HG02623 (cell line): ENCODE data around the gene DHDH.

Source experiments
- ATAC-seq: cut with Tn5 transposase; IDR thresholded peaks from one replicate; pipeline ENCODE4 v1.9.1; 2021; ENCODE audit warnings: moderate library complexity; ENCODE audit not compliant: unreplicated experiment

Gene DHDH

DNA sequence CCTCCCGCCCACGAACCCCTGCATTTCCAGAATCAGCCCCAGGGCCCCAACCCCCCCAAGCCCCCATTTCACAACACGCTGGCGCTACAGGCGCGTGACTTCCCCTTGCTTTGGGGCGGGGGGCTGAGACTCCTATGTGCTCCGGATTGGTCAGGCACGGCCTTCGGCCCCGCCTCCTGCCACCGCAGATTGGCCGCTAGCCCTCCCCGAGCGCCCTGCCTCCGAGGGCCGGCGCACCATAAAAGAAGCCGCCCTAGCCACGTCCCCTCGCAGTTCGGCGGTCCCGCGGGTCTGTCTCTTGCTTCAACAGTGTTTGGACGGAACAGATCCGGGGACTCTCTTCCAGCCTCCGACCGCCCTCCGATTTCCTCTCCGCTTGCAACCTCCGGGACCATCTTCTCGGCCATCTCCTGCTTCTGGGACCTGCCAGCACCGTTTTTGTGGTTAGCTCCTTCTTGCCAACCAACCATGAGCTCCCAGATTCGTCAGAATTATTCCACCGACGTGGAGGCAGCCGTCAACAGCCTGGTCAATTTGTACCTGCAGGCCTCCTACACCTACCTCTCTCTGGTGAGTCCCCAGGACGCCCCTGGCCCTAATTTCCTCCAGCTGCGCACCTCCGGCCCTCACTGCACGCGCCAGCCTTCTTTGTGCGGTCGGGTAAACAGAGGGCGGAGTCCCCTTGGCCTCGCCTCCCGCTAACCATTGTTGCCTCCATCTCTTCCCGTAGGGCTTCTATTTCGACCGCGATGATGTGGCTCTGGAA is 31.7 kb downstream of the DHDH start, which contains the start of gene FTL:
TSS of gene FTL (plus strand) at position 270 of the 766 bp plus-strand sequence. CDS start at position 469, 199 bp downstream.
- ATAC-seq: peak; percentile 59

DNA sequence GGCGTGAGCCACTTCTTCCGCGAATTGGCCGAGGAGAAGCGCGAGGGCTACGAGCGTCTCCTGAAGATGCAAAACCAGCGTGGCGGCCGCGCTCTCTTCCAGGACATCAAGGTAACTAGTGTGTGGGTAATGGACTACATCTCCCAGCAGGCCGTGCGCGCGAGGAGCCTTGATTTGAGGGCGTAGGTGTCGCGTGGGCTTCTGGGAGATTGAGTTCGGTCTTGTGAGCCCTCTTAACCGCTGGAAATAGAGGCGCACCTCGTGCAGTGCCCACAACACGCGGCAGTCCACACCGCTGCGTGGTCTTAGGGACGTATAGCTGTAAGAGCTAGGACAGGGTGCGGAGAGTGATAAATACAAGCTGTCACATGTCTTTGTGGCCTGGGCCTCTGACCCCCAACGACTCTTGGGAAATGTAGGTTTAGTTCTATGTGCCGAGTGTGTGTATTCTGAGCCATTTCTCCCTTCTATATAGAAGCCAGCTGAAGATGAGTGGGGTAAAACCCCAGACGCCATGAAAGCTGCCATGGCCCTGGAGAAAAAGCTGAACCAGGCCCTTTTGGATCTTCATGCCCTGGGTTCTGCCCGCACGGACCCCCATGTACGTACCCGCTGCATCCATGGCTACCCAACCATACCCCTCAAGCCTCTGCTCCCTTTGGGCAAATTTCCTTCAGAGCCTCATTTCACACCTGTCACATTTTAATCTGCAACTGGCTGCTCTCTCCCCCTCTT is 32.5 kb downstream of the DHDH start:
- peak; percentile 18 for ATAC-seq

- no peak for ATAC-seq
These were observed 33.2 kb downstream of the DHDH start for GRCh38 chr19:48966541-48967345.

DNA sequence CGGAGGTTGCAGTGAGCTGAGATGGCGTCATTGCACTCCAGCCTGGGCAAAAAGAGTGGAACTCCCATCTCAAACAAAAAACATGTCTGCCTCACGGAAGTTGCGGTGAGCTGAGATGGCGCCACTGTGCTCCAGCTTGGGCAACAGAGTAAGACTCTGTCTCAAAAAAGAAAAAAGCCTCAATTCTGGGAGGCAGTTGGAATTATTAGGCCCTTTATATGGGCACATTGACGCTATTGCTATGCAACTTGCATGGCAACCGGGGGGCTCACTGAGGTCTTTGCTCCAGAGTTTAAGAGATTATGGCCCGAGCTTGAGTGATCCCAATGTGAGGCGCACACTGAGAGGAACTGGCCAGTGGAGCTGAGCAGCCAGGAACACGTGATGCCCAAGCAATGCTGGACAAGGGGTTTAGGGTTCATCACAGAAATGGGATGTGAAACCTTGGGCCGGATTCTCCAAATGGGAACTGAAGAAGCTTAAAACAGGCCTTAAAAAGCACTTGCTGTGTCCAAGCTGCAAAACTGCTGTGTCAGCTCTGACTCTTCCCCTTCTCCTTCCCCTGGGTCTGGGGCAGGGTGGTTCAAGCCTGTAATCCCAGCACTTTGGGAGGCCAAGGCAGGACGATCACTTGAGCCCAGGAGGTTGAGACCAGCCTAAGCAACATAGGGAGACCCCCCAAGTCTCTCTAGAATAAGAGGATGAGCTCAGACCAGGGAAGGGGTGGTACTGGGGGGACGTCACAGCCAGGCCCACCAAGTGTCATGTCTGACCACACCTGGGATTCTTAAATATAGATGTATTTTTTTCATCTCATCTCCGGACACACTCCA is 34.1 kb downstream of the DHDH start:
- ATAC-seq: no peak

DNA sequence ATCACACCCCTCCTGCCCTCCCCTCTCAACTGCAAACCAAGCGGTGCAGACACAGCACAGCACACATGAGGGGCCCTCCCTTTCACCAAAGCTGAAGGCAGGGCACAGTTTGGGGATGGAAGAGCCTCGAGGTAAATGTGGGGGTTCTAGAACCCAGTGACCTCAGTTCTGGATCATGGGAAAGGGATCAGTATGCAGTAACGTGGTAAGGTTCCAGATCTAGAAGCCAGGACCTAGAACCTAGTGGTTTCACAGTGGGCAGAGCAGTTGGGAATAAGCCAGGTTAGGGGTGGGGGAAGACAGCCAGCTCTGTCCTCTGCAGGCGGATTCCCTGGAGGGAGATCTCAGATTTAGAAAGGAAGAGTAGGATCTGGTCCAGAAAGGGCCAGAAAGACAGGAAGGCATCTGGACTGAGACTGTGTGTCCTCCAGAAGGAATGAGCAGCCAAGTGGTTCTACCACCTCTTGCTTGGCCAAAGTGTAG is 34.7 kb downstream of the DHDH start:
- ATAC-seq: no peak

DNA sequence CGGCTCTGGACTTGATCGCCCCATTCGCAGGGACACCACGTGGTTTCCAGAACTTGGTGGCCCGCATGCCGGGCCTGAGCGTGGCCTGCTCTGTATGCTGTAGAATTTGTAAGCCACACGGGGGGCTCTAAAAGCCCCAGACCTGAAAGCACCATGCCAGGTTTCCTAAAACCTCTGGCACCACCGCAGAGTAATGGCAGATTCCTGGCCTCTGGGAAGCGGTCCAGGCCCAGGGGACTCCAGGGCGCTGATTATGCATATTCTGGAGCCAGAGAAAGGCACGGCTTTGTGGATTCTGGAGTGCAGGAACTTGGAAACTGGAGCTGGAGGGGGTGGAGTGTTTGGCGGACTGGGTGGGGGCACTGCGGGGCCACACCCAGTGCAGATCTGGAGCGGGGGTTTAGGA is 35.3 kb downstream of the DHDH start:
- ATAC-seq: no peak

- no peak for ATAC-seq
These were observed 36.0 kb downstream of the DHDH start for GRCh38 chr19:48969276-48970138.

DNA sequence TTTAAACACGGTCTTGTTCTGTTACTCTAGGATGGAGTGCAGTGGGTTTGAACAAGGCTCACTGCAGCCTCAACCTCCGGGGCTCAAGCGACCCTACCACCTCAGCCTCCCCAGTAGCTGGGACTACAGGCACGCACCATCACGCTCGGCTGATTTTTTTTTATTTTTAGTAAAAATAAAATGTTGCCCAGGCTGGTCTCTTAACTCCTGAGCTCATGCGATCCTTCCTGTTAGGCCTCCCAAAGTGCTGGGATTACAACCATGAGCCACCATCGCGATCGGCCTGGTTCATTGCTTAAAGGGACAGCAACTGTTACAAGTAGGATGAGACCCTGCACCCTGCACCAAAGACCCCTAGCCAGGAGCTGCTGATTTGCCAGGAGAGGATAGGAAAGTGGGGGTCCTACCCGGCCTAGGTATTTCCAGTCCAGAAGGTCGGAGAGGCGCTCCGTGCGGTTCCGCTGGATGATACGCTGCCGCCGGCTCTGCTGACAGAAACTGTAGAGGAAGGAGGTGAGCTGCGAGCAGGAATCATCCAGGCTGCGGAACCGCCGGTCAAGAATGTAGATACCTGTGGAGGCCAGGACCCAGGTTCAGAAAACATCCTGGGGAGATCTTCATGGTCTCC is 36.8 kb downstream of the DHDH start:
- ATAC-seq: no peak

DNA sequence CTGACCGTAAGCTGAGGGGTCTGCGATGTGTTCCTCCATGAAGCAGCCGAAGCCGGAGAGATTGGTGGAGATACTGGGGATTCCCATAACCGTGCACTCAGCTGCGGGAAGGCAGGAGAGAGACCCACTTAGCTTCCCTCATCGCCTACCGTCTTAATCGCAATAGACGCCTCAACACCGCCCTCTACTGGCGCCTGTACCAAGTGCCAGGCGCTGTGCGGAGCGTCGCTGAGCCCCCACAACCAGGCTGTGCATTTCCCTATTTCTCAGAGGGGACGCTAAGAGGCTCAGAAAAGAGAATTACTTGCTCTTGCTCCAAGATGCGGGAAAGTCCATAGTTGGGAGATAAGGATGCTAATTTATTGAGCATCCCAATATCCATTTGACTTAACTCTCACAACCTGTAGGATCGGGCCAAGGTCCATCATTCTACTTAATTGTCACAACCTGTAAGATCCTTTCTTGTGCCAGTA is 37.5 kb downstream of the DHDH start:
- no peak for ATAC-seq

- ATAC-seq: no peak
These were observed 42.7 kb downstream of the DHDH start for GRCh38 chr19:48975947-48976847.

DNA sequence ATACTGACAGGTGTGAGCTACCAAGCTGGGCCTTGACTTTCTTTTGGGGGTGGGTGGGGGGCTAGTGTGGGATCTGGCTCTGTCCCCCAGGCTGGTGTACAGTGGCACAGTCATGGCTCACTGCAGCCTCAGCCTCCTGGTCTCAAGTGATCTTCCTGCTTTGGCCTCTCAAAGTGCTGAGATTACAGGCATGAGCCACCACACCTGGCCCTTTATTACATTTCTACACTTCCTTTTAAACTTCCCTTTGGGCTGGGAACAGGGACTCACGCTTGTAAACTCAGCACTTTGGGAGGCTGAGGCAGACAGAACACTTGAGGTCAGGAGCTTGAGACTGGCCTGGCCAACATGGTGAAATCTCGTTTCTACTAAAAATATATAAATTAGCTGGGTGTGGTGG is 43.6 kb downstream of the DHDH start:
- ATAC-seq: no peak

GRCh38 chr19:48982280-48982679 is 48.8 kb downstream of the DHDH start:
- no peak for ATAC-seq

DNA sequence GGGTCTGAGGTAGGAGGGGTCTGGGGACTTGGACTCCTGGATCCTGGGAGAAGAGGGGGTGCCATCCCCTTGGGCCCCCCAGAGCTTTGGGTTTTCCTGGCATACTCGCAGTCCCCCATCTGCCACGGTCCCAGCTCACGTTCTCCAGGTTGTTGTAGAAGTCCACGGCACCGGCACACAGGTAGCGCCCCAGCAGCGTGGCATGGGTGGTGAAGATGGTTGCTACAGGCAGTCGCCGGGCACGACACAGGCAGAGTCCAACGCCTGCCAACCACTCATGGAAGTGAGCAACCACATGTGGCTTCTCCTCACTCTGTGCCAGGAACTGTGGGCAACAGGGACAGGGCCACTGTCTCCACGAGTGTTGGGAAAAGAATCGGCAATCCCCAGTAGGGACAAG is 52.2 kb downstream of the DHDH start:
- ATAC-seq: no peak

GRCh38 chr19:48986211-48986610 is 52.7 kb downstream of the DHDH start:
- ATAC-seq: no peak

GRCh38 chr19:48987323-48987722 is 53.8 kb downstream of the DHDH start:
- ATAC-seq: no peak

GRCh38 chr19:48988286-48988685 is 54.8 kb downstream of the DHDH start:
- ATAC-seq: no peak

GRCh38 chr19:48988860-48989259 is 55.4 kb downstream of the DHDH start:
- no peak for ATAC-seq
